H1 (cell line): ENCODE results near the gene BCL2L11. TPM values are rescaled to one million over a fixed set of nuclear protein-coding genes. Genes with fewer than 3 reads are reported as not detected.

Experiments
- ASH2L ChIP-seq: fragments of 200-600, 300-600 bp; sonication (generic); IDR thresholded peaks from one replicate; pipeline ENCODE4 v1.7.1; 2017; ENCODE audit warnings: low read length
- CBX8 ChIP-seq: fragments of 300-800, 300-1000 bp; sonication (generic); IDR thresholded peaks from 2 replicates; pipeline ENCODE4 v1.7.1; 2016; ENCODE audit warnings: low read depth, low read length, borderline replicate concordance
- CHD2 ChIP-seq: IDR thresholded peaks from 2 replicates; pipeline ENCODE4 v1.6.1; 2012; ENCODE audit warnings: low read length, improper control_type of control experiment
- POLR2A ChIP-seq, 2 experiments: IDR thresholded peaks; 1 replicate in 1 of 2; 2 replicates in 1 of 2; pipeline ENCODE4 v1.6.1; 2011; ENCODE audit warnings: low read depth in 2 of 2, low read length in 2 of 2, mild to moderate bottlenecking in 2 of 2; ENCODE audit errors: control extremely low read depth in 1 of 2
- SIN3A ChIP-seq, 2 experiments: IDR thresholded peaks in 1 of 2; conservative IDR thresholded peaks in 1 of 2; 2 replicates each; pipeline ENCODE4 v1.6.1; 2011 to 2012; ENCODE audit warnings: low read length in 2 of 2, improper control_type of control experiment in 1 of 2, low read depth in 1 of 2, mild to moderate bottlenecking in 1 of 2
- SP1 ChIP-seq: IDR thresholded peaks from 2 replicates; pipeline ENCODE4 v1.6.1; 2011; ENCODE audit warnings: low read depth, low read length
- TEAD4 ChIP-seq: IDR thresholded peaks from 2 replicates; pipeline ENCODE4 v1.6.1; 2012; ENCODE audit warnings: low read depth, low read length, inconsistent platforms, mixed read lengths
- polyA plus RNA-seq, 7 experiments: library from polyadenylated mRNA; depleted of rRNA in 3 of 7; stranded (reverse) in 5 of 7; unstranded in 2 of 7; fragments of >200 nt in 5 of 7; fragments of 200-250 nt in 2 of 7; gene quantifications; 1 replicate in 5 of 7; 2 replicates in 1 of 7; 4 replicates in 1 of 7; pipeline versions ENCODE4 v1.2.1 to v1.2.3, GENCODE V29; 2011 to 2013; ENCODE audit warnings: missing spikeins in 2 of 7, mixed read lengths in 2 of 7
- total RNA-seq: library from RNA; stranded (reverse); fragmentation: NEBNext Ultra II Directional; extraction: Animal tissue kit (Norgen Biotek cat#: 25700); gene quantifications from 2 replicates; pipeline ENCODE4 v1.2.1, GENCODE V29; 2021
- TF ChIP-seq, protein P1 (sequence below): IDR thresholded peaks from 2 replicates; pipeline ENCODE4 v1.6.1; 2011; ENCODE audit warnings: low read length, improper control_type of control experiment

BCL2L11 gene
- total and polyA plus RNA-seq, 2 of the 8 experiments (the other 6 are each of a cell fraction or from before 2014, with no cell fraction given), result 7.5 to 22.9 TPM

GRCh38 chr2:111186121-111186715, 65.5 kb downstream of the BCL2L11 start (continued):
- TF ChIP-seq, protein P1, sequence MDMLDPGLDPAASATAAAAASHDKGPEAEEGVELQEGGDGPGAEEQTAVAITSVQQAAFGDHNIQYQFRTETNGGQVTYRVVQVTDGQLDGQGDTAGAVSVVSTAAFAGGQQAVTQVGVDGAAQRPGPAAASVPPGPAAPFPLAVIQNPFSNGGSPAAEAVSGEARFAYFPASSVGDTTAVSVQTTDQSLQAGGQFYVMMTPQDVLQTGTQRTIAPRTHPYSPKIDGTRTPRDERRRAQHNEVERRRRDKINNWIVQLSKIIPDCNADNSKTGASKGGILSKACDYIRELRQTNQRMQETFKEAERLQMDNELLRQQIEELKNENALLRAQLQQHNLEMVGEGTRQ, result no peak
- TF ChIP-seq SIN3A (conservative IDR thresholded peaks at IDR 0.05 in 1 of 2, IDR thresholded peaks at IDR 0.05 in 1 of 2; ENCODE audit: low read depth in 1 of 2, low read length in 2 of 2) (no peak), POLR2A (IDR thresholded peaks at IDR 0.05; ENCODE audit: control extremely low read depth in 1 of 2, low read depth in 2 of 2, low read length in 2 of 2) (no peak), ASH2L (no peak), SP1 (no peak), TEAD4 (no peak), CBX8 (no peak), CHD2 (no peak)
